ENCODE results near the gene GPC5.

Gene GPC5

DNA sequence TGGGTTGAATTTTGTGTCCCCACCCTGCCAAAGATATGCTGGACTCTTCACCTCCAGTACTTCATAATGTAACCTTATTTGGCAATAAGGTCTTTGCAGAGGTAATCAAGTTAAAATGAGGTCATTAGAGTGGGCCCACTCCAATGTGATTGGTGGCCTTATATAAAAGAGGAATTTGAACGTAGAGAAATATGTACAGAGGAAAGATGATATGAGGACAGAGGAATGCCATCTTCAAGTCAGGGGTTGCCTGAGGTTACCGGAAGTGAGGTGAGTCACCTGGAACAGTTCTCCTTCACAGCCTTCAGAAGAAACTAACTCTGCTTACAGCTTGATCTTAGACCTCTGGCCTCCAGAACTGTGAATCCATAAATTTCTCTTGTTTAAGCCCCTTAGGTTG, 69.9 kb downstream of the GPC5 start:
- TF ChIP-seq TEAD4 (IDR thresholded peaks at IDR 0.05) (no peak), RAD21 (IDR thresholded peaks at IDR 0.05; ENCODE audit: low read depth) (no peak), TAF1 (IDR thresholded peaks at IDR 0.05; ENCODE audit: low read depth) (no peak), FOXM1 (IDR thresholded peaks at IDR 0.05; ENCODE audit: borderline replicate concordance, low read depth) (no peak), ZBTB7A (IDR thresholded peaks at IDR 0.05; ENCODE audit: low read depth) (no peak), NFIC (IDR thresholded peaks at IDR 0.05) (no peak), TCF12 (IDR thresholded peaks at IDR 0.05; ENCODE audit: low read depth) (no peak), CREB1 (IDR thresholded peaks at IDR 0.05; ENCODE audit: low read depth) (no peak), EGR1 (IDR thresholded peaks at IDR 0.05) (no peak), EP300 (IDR thresholded peaks at IDR 0.05; ENCODE audit: borderline replicate concordance) (no peak), YY1 (IDR thresholded peaks at IDR 0.05; ENCODE audit: low read depth) (no peak), CEBPB (IDR thresholded peaks at IDR 0.05) (no peak)
- TF ChIP-seq, protein P1, sequence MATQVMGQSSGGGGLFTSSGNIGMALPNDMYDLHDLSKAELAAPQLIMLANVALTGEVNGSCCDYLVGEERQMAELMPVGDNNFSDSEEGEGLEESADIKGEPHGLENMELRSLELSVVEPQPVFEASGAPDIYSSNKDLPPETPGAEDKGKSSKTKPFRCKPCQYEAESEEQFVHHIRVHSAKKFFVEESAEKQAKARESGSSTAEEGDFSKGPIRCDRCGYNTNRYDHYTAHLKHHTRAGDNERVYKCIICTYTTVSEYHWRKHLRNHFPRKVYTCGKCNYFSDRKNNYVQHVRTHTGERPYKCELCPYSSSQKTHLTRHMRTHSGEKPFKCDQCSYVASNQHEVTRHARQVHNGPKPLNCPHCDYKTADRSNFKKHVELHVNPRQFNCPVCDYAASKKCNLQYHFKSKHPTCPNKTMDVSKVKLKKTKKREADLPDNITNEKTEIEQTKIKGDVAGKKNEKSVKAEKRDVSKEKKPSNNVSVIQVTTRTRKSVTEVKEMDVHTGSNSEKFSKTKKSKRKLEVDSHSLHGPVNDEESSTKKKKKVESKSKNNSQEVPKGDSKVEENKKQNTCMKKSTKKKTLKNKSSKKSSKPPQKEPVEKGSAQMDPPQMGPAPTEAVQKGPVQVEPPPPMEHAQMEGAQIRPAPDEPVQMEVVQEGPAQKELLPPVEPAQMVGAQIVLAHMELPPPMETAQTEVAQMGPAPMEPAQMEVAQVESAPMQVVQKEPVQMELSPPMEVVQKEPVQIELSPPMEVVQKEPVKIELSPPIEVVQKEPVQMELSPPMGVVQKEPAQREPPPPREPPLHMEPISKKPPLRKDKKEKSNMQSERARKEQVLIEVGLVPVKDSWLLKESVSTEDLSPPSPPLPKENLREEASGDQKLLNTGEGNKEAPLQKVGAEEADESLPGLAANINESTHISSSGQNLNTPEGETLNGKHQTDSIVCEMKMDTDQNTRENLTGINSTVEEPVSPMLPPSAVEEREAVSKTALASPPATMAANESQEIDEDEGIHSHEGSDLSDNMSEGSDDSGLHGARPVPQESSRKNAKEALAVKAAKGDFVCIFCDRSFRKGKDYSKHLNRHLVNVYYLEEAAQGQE (IDR thresholded peaks at IDR 0.05; ENCODE audit: low read depth) = no peak
- TF ChIP-seq, protein P2, sequence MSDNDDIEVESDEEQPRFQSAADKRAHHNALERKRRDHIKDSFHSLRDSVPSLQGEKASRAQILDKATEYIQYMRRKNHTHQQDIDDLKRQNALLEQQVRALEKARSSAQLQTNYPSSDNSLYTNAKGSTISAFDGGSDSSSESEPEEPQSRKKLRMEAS (IDR thresholded peaks at IDR 0.05) = no peak
- TF ChIP-seq, protein P3, sequence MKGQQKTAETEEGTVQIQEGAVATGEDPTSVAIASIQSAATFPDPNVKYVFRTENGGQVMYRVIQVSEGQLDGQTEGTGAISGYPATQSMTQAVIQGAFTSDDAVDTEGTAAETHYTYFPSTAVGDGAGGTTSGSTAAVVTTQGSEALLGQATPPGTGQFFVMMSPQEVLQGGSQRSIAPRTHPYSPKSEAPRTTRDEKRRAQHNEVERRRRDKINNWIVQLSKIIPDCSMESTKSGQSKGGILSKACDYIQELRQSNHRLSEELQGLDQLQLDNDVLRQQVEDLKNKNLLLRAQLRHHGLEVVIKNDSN (IDR thresholded peaks at IDR 0.05) = no peak

DNA sequence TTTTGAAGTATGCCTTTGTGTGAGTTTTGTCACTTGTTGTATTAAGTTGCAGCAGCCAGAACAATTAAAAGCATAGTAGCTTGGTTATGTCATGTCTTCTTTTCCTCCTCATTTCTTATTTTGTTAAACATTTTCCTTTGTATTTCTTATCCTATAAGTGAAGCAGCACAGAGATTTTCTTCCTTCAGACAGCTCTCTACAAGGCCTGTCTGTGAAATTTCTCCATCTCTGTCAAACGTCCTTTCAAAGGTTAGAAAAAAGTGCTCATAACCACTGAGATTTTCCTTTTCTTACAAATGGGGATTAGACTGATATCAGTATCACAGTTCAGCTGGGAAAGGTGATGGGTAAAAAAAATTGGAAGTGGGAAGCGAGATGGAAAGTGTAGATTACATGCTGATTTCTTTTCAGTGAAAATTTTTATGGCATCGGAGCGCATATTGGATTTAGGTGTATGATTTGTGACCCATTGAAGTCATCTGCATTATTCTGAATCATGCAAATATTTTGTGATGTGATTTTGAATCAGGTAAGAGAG, 71.7 kb downstream of the GPC5 start:
- TF ChIP-seq, protein P1 (IDR thresholded peaks at IDR 0.05; ENCODE audit: low read depth) = no peak

DNA sequence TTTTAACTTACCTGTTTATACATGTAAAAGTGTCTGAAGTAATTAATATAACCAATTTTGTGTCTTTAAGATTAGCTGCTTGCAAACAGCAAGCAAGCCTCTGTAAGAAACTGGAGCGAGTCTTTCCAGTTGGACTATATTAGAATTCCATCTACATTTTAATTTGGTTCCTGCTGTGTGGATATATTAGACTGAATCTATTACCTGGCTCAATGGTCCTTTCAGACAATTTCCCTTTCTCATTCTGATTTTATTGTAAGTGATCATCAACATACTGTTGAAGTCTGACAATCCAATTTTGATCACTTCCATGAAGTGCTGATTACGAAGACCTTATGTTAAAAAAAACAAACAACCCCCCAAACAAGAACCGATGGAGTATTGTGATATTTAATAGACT, 72.3 kb downstream of the GPC5 start:
- TF ChIP-seq NFIC (IDR thresholded peaks at IDR 0.05) (no peak), TAF1 (IDR thresholded peaks at IDR 0.05; ENCODE audit: low read depth) (no peak), EP300 (IDR thresholded peaks at IDR 0.05; ENCODE audit: borderline replicate concordance) (no peak), TCF12 (IDR thresholded peaks at IDR 0.05; ENCODE audit: low read depth) (no peak), EGR1 (IDR thresholded peaks at IDR 0.05) (no peak), TEAD4 (IDR thresholded peaks at IDR 0.05) (no peak)
- TF ChIP-seq, protein P3 (IDR thresholded peaks at IDR 0.05) = no peak
- TF ChIP-seq, protein P1 (IDR thresholded peaks at IDR 0.05; ENCODE audit: low read depth) = no peak
- TF ChIP-seq, protein P2 (IDR thresholded peaks at IDR 0.05) = no peak

DNA sequence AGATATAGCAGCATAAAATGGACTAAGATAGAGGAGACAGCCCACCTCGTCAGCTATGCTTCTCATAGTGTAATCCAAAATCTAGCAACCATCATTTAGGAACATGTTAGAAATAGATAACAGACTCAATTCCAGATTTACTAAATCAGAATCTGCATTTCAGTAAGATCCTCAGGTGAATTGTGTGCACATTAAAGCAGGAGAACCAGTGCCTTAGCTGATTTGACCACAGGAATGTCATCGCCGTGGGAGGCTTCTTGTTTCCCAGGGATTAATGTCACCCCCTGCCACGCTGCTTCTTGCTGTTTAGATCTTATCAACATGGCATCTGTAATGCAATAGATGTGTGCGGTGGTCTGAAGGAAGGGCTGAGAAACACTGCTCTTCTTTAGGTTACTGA, 84.0 kb downstream of the GPC5 start:
- TF ChIP-seq TCF12 (IDR thresholded peaks at IDR 0.05; ENCODE audit: low read depth) = peak; percentile 84
- TF ChIP-seq, protein P1 (IDR thresholded peaks at IDR 0.05; ENCODE audit: low read depth) = no peak
- no peak for TF ChIP-seq EGR1 (IDR thresholded peaks at IDR 0.05)
- TF ChIP-seq FOXM1 (IDR thresholded peaks at IDR 0.05; ENCODE audit: borderline replicate concordance, low read depth) = no peak
- peak; percentile 72; the same call in 1 of the 2 replicates for TF ChIP-seq EP300 (IDR thresholded peaks at IDR 0.05; ENCODE audit: borderline replicate concordance)
- peak; percentile 63 for TF ChIP-seq CEBPB (IDR thresholded peaks at IDR 0.05)
- TF ChIP-seq TEAD4 (IDR thresholded peaks at IDR 0.05) = peak; percentile 95
- no peak; the same call in 1 of the 2 replicates for TF ChIP-seq NFIC (IDR thresholded peaks at IDR 0.05)
- no peak for TF ChIP-seq CREB1 (IDR thresholded peaks at IDR 0.05; ENCODE audit: low read depth)
- no peak for TF ChIP-seq TAF1 (IDR thresholded peaks at IDR 0.05; ENCODE audit: low read depth)
- TF ChIP-seq ZBTB7A (IDR thresholded peaks at IDR 0.05; ENCODE audit: low read depth) = no peak
- no peak for TF ChIP-seq YY1 (IDR thresholded peaks at IDR 0.05; ENCODE audit: low read depth)
- TF ChIP-seq RAD21 (IDR thresholded peaks at IDR 0.05; ENCODE audit: low read depth) = no peak; the same call in 1 of the 2 replicates
- TF ChIP-seq, protein P3 (IDR thresholded peaks at IDR 0.05) = no peak
- TF ChIP-seq, protein P2 (IDR thresholded peaks at IDR 0.05) = no peak; the same call in 1 of the 2 replicates
